Activated T-cell treated with anti-CD3 and anti-CD28 coated beads for 4 hours (primary cell): ENCODE results near the gene AFAP1.
A peak's percentile ranks its signal among the peaks of the same experiment; 100 is the strongest.

Source experiments
- DNase-seq: peaks from one replicate; pipeline ENCODE4 v3.0.0-alpha.2; 2020

Gene AFAP1

DNA sequence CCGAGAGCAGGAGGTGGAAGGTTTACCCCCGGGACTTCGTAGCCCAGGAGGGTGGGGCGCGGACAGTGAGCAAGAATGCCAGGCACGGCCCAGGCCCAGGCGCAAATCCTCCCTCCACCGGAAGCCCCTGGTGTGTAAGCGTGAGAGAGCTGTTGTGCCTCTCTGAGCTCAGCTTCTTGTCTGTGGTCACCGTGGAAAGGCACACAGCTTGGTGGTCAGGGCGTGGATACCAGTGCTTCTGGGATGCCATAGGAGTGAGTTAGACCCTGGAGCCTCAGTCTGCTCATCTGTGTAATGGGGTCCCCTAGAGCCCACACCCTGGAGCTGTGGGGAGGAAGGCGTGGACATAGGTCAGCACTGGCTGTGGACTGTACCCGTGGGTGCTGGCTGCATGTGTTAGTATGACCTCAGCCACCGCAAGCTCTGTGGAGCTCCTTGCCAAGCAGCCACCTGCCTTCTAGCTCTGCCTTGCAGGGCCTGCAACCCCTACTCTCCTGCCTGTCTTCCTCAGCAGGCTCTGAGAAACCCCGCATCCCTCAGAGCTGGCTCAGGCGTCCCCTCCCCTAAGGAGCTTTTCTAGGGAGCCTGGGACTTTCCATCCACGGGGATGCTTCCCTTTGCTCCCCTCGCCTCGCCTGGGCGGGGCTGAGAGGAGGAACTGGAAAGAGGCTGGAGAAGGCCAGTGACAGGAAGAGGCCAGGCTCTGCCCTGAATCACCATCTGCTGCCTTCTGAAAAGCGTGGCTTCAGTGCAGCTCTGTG lies 28.0 kb upstream of the AFAP1 start:
- no peak for DNase-seq

DNA sequence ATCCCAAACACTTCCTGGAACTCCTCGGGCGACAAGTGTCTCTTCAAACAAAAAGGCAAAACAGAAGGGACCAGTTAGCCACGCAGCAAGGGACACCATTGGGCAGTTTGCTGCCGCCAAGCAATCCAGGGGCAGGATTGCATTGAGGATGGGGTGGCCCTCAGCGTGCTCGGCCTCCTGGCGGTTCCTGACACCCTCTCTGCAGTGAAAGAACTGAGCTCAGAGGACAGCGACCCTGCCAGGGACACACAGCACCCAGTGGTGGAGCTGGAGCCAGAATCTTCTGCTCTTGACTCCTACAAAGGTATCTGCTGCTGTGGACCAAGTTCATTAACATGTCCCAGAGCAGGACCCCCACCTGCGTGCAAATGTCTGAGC lies 27.4 kb upstream of the AFAP1 start:
- DNase-seq = no peak

DNA sequence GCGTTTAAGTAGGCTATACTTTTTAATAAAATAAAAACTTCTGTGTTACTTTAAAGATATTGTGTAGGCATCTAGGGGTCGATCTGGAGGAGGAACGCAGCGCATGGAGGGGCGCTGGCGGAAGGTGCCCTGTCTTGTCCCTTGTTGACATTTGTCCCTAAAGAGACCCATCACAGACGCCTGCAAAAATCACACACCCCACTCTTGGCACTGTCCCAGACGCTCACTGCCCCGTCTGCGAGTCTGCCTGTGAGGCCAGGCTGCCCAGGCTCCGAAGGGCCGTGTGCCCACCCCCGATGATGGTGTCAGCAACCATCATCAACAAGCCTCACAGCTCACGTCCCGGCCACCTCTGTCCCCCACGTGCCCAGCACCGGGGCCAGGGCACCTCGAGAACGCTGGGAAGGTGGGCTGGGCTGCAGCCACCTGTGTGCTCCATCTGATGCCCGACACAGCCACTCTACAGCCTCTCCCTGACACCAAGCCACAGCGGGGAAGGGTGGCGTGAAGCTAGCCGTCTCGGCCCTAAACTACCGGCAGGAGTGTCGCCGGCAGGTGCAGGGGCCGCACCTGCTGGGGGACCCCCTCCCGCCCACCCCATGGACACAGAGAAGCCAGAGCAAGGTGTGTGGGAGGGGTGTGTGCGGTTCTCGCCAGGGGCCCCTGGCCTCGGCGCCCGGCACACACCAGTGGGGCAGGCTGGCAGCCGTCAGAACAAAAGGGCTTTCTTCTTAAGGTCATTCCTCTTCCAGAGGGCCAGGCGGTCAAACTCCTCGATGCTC lies 26.8 kb upstream of the AFAP1 start:
- DNase-seq = no peak

DNA sequence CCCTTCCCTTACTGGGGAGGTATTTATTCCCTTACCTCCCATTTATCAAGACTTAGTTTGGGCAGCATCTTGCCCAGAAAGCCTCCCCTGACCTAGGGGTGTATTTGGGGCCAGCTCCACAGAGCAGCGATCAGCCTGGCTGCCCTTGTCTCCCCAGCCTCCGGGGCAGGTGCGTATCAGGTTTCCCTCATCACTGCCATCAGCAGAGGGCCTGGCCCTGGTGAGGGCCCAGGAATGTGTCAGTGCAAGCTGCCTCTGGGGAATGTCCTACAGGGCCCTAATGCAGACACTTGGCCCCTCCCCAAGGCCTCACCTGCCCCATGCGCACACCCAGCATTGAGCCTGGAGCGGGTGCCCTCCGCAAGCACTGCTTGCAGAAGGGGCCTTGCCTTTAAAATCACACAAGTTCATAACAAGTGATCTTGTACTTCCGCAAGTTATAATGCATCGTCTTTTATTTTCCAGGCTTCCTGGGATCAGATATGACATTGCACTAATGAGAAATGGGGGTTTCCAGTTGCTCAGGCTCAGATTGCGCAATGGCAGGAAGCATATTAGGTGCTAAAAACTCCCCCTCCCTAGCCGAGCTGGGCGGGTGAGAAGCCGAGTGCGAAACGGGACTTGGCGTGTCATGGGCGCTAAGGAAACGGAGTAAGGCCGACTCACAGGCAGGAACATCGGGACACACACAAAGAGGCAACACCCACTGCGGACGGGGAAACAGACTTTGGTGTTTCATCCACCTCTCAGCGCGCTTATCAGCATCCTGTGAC lies 25.4 kb upstream of the AFAP1 start:
- peak; percentile 24 for DNase-seq

DNA sequence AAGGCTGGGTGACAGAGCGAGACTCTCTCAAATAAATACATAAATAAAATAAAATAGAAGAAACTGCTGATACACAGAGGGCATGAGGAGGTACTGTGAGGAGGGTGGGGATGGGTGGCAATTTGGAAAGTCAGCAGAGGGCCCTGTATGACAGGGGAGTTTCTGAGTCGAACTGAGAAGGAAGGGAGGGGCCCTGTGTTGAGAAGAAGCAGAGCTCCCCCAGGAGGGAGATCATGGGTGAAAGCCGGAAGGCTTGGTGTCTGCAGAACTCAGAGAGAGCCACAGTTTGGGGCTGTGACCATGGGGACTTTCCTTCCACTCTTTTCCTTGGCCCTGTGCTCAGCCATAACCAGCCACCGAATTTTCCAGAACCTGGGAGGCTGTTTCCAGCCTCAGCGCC lies 24.8 kb upstream of the AFAP1 start:
- no peak for DNase-seq

DNA sequence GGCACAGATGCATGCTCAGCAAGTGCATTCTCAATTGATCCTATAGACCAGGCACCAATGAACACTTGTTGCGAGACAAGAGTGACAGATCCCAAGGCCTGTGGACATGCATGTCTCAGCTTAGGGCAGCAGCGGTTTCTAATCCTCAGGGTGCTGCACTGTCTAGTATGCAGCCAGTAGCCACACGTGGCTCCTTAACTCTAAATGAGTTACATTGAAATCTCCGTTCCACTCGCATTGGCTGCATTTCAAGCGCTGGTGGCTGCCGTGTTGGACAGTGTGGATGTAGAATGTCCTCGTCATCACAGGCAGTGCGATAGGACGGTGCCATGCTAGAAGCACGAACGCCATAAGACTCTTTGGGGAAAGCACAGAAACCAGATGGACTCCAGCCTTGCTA lies 24.0 kb upstream of the AFAP1 start:
- DNase-seq = no peak

DNA sequence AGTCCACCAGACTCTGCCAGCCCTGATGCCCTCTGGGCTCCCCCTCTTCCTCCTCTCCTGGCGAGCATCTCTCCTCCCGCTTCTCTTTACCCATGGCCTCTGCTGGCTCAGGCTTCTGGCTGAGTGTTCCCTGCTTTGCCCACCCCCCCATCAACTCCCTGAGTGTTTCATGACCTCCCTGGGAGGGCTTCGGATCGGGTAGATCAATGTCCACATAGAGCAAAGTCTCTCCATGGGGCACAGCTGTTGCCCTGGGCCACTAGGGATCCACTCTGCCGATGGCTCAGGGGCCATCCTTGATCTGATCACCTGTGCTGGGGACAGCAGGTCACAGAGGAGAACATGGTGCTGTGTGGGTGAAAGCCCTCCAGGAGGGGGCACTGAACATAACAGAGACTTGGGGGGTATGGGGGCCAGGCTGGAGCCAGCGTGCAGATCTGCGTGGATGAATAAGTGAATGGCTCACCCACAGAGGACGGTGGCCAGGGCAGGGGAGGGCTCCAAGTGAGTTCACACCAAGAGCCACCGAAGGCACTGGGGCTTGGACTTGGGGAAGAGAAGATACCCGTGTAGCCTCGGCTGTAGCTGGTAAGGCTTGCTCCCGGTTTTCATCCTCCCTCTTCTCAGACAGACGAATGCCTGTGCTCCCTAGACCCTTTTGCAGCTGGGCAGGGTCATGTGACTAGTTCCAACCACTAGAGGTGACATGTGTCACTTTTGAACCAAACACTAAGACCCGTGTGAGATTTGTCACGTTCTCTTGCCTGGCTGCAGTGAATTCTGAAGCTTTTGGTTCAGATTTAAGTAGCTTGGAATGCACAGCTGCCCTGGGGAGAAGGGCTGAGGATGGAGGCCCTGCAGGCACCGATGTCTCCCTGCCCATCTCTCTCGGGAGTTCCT lies 23.2 kb upstream of the AFAP1 start:
- DNase-seq = no peak

DNA sequence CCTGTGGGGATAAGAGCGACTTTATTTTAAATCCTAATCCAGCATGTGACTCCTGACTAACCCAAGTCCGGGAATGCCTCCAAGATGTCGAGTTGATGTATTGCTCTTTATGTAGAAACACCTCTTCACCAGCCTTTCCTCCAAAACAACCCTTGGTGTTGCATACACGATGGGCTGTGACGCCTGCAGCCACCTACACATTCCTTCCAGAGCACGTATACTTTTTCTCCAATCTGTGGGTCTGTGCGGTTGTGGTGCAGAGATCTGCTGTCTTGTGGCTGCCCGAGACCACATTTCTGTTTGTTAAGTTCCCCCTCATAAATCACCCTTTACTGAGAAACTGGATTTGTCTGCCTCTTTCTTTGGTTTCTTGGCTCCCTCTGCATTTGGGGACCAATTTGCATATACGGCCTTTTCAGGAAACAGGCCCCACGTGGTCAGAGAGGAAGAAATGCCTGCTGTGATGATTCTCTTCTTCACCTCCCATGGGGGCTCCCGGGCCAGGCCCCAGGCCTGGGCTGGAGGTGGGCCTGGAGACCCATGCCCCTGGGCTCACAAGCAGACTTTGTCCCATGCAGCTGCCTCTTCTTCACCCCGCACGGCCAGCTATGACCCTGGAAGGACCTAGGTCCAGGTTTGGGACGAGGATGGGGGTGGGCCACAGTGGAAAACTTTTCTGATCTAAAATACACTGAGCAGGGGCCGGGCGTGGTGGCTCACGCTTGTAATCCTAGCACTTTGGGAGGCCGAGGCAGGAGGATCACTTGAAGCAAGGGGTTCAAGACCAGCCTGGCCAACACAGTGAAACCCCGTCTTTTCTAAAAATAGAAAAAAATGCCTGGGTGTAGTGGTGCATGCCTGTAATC lies 21.4 kb upstream of the AFAP1 start:
- DNase-seq = peak; percentile 44

DNA sequence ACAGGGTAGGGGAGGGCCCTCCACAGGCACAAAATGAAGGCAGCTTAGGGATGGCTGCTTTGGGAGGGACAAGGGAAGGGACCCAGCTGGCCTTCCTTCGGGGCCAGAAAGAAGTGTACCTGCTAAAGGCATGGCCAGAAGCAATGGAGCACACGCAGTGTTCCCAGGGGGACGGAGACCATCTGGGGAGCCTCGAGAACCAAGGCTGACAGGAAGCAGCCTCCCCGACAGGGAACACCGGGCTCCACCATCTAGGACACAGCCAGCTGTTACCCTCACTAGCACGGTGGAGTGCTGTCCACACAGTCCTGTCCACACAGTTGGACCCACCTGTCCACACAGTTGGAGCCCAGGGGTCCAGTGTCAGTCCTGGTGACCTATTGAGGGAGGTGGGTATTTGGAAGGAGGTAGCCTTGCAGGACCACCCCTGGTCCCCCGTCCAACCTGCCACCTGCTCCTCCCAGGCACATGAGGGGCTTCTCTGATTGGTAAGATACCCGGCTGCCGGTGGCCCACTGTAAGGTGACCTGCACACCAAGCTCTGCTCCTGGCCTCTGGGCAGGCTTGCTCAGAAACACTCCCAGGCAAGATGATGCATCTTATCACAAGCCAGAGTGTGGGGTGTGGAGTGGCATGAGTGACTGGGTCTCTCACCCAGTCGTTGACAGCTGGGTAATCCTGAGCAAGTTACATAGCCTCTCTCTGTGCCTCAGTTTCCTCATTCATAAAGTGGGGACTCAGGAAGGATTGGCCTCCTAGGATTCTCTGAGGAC lies 20.5 kb upstream of the AFAP1 start:
- DNase-seq = no peak

DNA sequence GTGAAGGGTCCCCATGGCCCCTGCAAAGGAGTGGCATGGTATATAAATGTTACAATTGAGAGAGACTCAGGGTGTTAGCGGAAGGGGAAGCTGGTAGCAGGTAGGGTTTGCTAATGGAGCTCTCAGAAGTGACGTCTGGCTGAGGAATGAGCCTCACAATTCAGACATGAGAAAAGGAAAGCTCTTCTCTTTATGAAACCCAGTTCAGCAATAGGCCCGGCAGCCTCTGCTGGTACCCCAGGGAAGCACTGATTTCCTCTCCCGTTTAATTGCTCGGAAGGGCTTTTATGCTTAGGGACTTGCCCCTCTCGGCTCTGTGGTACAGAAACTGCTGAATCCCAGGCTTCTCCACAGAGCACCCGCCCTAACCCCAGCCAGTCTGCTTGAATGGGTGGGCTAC lies 19.4 kb upstream of the AFAP1 start:
- no peak for DNase-seq

DNA sequence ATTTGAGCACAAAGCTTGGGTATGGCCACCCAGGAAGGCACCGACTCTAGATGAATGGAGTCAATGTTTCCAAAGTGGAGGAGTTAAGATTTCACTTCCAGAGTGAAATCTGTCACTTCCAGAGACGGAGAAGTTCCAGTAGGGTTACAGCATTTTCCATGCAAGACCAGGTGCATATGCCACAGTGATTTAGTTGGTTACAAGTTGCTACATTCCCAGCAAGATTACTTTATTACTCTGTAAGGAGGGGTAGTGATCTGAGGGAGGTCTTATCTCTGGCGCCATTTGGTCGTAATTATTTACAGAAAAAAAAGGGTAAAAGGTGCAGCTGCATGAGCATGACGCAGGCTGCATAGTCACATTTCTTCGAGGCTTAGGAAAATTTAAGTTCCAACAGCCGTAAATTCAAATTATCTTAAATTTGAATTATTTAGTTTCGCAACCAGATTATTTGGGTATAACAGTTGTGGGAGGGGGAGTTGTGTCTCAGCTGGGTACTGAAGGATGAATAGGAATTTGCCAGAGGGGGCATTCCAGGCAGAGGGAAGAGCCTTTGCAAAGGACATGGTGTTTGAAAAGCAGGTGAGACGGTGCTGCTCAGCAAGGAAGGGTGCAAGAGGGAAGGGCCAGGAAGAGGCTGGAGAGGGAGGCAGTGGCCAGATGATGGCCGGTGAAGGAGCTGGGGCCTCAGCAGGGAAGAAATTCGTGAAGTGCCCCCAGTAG lies 17.4 kb upstream of the AFAP1 start:
- DNase-seq = no peak

DNA sequence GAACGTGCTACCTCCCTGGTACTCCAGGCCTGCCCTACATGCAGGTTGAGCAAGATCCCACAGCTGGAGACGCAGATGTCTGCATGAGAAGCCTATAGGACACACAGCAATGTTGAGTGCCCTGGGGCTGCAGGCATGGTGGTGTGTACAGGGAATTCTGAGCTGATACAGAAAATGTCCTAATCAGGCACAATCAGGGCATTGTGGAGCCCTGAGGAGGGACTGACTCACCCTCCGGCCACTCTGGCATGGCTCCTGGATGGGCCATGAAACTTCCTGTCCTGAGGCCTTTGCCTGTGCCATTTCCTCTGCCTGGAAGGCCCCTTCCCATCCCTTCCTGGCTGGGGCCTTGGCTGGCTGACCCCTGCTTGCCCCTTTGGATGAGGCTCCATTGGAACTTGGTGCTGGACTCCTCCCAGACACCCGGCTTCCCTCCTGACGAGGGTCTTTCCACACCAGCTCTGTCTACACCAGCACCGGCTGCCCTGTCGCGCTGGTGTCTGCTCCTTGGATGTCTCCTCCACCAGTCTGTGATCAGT lies 16.7 kb upstream of the AFAP1 start:
- no peak for DNase-seq

DNA sequence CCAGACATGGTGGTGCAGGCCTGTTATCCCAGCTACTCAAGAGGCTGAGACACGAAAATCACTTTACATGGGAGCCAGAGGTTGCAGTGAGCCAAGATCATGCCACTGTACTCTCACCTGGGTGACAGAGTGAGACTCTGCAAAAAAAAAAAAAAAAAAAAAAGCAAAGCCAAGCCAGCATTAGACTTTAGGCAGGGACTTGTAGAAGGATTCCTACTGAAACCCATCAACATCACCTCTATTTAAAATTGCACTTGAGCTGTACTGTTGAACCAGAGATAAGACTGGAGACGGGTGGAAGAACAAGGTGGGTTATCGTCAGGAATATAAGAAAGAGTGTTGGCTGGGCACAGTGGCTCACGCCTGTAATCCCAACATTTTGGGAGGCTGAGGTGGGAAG lies 15.7 kb upstream of the AFAP1 start:
- DNase-seq = no peak

DNA sequence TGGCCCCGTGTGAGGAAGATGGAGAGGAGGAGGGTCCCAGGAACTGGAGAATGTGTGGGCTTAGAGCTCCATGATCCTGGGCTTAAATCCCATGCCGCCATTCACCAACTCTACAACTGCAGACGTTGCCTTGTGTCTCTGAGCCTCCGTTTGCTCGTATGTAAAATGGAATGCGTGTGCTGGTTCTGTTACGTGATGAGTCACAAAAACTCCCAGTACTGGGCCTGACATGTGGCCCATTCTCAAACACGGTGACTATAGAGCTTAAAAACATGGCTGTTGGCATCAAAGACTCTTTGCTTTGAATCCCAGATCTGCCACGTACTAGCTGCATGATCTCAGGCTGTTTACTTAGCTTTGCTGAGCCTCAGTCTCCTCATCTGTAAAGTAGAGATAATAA lies 13.0 kb upstream of the AFAP1 start:
- no peak for DNase-seq

DNA sequence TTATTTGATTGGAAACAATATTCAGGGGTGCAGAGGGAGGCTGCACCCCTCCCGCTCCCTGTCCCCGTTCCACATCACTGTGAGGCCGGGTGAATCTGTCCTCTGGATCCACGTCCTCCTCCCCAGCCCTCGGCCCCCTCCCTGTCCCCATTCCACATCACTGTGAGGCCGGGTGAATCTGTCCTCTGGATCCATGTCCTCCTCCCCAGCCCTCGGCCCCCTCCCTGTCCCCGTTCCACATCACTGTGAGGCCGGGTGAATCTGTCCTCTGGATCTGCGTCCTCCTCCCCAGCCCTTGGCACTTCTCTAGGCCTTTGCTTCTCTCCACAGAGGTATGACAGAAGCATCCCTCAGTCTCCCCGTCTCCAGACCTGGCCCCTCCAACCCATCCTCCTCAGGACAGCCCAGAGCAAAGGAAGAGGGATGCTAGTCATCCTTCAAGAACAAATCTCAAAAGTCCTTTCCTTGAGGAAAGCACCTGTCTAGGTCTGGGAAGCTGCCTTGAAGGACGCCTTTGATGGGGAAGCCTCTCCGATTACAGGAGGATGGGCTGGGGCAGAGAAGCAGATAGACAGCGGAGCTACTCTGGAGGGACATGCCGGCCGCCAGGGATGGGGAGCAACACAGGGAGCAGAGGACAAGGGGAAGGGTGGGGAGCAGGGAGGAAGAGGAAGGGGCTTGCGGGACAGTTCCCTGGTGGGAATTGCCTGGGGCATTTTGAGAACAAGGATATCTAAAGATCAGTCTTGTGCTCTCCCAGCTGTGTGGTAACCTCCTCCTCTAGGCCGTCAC lies 10.8 kb upstream of the AFAP1 start:
- no peak for DNase-seq

DNA sequence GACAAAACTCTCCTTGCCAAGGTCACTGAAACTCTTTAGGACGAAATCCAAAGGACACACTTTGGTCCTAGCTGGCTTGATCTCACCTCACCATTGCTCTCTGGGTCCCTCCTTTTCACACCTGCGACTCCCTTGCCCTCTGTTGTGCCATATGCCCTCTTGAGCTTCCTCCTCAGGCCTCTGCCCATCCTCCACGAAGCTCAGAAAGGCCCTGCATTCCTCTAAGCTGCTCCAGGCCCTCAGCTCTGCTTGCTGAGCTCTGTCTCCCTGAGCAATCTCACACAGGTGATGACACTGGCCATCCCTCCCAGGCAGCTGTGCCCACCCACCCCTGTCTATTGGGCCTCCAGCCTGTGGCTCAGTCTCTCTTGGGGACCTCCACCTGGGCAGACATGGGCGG lies 10.1 kb upstream of the AFAP1 start:
- DNase-seq = no peak

DNA sequence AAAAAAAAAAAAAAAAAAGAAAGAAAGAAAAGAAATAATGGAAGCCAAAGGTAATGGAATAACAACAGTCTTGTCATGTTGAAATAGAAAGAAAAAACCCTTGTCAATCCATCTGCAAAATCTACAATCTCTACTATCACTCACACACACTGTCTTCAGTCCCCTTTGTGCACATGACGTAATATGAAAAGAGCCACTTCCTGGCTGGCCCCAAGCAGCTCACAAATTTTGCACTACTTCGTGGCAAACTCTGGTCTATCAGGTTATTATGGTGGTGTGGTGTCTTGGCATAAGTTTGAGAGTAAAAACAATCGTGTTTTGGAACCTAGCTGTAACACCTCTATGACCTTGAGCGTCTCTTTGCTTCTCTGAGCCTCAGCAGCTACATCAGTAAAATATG lies 8.3 kb upstream of the AFAP1 start:
- DNase-seq = no peak

DNA sequence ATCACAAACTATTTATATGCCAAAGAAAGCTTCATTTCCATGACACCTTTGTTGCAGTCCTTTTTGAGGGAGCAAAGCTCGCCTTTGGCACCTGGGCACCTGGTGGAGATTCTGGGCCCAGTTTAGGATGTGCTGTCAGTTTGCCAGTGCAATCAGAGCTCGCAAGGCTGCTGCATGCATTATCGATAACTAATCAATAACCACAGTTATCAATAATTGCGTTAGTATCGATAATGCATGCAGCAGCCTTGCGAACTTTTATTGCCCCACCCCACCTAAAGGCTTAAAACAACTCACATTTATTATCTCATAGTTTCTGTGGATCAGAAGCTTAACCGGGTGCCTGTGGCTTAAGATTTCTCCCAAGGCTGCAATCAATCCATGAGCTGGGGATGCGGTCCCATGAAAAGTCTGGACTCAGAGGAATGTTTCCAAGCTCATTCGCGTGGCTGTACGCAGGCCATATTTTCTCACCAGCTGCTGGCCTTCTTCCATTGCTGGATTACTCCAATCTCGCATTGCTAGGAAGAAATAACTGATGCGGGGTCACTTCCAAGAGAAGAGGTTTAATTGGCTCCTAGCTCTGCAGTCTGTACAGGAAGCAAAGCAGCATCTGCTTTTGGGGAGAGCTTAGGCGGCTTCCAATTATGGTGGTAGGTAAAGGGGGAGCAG lies 6.2 kb upstream of the AFAP1 start:
- no peak for DNase-seq
